Activated naive CD8-positive, alpha-beta T cell treated with anti-CD3 and anti-CD28 coated beads for 36 hours (primary cell): Measurements from ENCODE around the gene GRIN1. TPM values are rescaled to one million over a fixed set of nuclear protein-coding genes. Genes with fewer than 3 reads are reported as not detected.

Experiments
- DNase-seq: peaks from one replicate; pipeline ENCODE4 v3.0.0; 2021
- H3K27ac Mint-ChIP-seq: one replicate; pipeline ENCODE4 v1.8.0; 2022; ENCODE audit warnings: mild to moderate bottlenecking, moderate library complexity, mixed read lengths
- H3K27me3 Mint-ChIP-seq: one replicate; pipeline ENCODE4 v1.8.0; 2022; ENCODE audit warnings: mild to moderate bottlenecking, mixed read lengths
- H3K36me3 Mint-ChIP-seq: one replicate; pipeline ENCODE4 v1.8.0; 2021; ENCODE audit warnings: mild to moderate bottlenecking, mixed read lengths
- H3K4me1 Mint-ChIP-seq: one replicate; pipeline ENCODE4 v1.8.0; 2021; ENCODE audit warnings: mixed read lengths
- H3K4me3 Mint-ChIP-seq: one replicate; pipeline ENCODE4 v1.8.0; 2022; ENCODE audit warnings: mild to moderate bottlenecking, moderate library complexity, mixed read lengths
- H3K9me3 Mint-ChIP-seq: one replicate; pipeline ENCODE4 v1.8.0; 2022; ENCODE audit warnings: mixed read lengths
- total RNA-seq, 2 experiments: library from RNA; stranded (reverse); gene quantifications; one replicate each; pipeline ENCODE4 v1.2.3, GENCODE V29; 2021

GRIN1 gene
- total RNA-seq, 2 experiments from 2014 or later = not detected

GRCh38 chr9:137206602-137207001 is 67.6 kb downstream of the GRIN1 start:
- DNase-seq = no peak
- Mint-ChIP-seq H3K4me3 (peak overlapping the region; percentile 95), H3K27ac (peak overlapping the region; percentile 88), H3K36me3 (peaks cover 27% of the 10 kb centered on the region), H3K9me3 (no peaks in the 10 kb centered on the region), H3K27me3 (no peaks in the 10 kb centered on the region), H3K4me1 (peaks cover 42% of the 10 kb centered on the region)

GRCh38 chr9:137211532-137211931 is 72.6 kb downstream of the GRIN1 start:
- Mint-ChIP-seq H3K27me3 (no peaks in the 10 kb centered on the region), H3K36me3 (peaks cover 24% of the 10 kb centered on the region), H3K27ac (no peak overlapping the region), H3K4me1 (peaks cover 14% of the 10 kb centered on the region), H3K9me3 (no peaks in the 10 kb centered on the region), H3K4me3 (no peak overlapping the region)
- no peak for DNase-seq

DNA sequence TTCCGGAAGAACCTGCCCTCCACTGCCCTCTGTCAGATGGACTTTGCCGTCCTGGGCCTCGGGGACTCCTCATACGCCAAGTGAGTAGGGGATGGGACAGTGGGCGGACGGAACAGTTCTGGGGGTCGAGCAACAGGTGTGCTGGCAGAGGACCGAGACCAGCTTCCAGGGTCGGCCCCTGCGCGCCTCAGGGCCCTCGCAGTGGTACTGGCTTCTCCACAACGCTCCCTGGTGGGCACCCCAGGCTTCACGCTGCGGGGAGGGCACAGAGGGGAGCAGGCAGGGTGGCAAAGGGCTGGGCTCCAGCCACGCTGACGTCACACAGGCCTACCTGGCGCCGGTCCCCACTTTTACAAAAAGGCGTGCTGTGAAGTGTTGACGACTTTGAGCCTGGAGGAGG is 73.6 kb downstream of the GRIN1 start:
- H3K27me3 Mint-ChIP-seq = no peaks in the 10 kb centered on the region
- peaks cover 20% of the 10 kb centered on the region for H3K36me3 Mint-ChIP-seq
- no peak overlapping the region for H3K27ac Mint-ChIP-seq
- H3K9me3 Mint-ChIP-seq = no peaks in the 10 kb centered on the region
- DNase-seq = no peak
- no peak overlapping the region for H3K4me3 Mint-ChIP-seq
- peaks cover 6% of the 10 kb centered on the region for H3K4me1 Mint-ChIP-seq

DNA sequence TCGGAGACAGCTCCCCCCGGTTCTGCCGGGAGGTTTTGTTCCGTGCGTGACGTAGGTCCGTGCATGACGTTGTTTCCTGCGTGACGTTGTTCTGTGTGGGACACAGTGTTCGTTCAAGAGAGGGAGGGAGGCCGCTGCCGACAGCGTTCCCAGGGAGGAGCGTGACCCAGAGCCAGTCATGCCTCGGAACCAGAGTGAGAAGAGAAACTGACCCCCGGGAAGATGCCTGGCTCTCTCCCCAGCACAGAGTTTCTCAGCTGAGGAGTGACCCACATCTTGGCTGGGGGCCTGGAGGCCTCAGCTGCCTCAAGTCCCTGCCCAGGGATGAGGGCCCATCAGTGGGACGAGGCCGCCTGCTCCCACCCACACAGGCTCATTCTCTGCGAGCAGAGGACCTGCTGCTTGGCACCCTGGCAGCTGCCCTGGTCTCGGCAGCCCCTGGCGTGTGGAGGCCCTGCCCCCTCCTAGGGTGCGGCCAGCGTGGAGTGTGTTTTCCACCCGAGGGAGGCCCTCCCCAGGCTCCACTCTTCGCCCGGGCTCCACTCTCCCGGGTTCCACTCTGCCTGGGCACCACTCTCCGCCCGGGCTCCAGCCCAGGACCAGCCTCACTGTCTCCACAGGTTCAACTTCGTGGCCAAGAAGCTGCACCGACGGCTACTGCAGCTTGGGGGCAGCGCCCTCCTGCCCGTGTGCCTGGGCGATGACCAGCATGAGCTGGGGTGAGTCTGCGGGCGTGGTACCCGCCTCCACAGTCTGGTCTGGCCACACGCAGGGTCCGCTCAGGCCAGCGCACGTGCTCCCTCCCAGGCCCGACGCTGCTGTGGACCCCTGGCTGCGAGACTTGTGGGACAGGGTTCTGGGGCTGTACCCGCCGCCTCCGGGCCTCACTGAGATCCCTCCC is 74.5 kb downstream of the GRIN1 start:
- DNase-seq = no peak
- no peak overlapping the region for H3K27ac Mint-ChIP-seq
- peaks cover 5% of the 10 kb centered on the region for H3K4me1 Mint-ChIP-seq
- H3K9me3 Mint-ChIP-seq = no peaks in the 10 kb centered on the region
- H3K36me3 Mint-ChIP-seq = peaks cover 18% of the 10 kb centered on the region
- no peaks in the 10 kb centered on the region for H3K27me3 Mint-ChIP-seq
- no peak overlapping the region for H3K4me3 Mint-ChIP-seq

- Mint-ChIP-seq H3K27me3 (no peaks in the 10 kb centered on the region), H3K4me3 (no peak overlapping the region), H3K9me3 (no peaks in the 10 kb centered on the region), H3K27ac (no peak overlapping the region), H3K4me1 (peaks cover 2% of the 10 kb centered on the region), H3K36me3 (peaks cover 12% of the 10 kb centered on the region)
- no peak for DNase-seq
Measured at GRCh38 chr9:137214620-137215019, 75.7 kb downstream of the GRIN1 start.

- Mint-ChIP-seq H3K36me3 (peaks cover 9% of the 10 kb centered on the region), H3K4me3 (no peak overlapping the region), H3K9me3 (no peaks in the 10 kb centered on the region), H3K27ac (no peak overlapping the region), H3K27me3 (no peaks in the 10 kb centered on the region), H3K4me1 (peaks cover 2% of the 10 kb centered on the region)
- DNase-seq = no peak
Measured at GRCh38 chr9:137215196-137215986, 76.4 kb downstream of the GRIN1 start.

DNA sequence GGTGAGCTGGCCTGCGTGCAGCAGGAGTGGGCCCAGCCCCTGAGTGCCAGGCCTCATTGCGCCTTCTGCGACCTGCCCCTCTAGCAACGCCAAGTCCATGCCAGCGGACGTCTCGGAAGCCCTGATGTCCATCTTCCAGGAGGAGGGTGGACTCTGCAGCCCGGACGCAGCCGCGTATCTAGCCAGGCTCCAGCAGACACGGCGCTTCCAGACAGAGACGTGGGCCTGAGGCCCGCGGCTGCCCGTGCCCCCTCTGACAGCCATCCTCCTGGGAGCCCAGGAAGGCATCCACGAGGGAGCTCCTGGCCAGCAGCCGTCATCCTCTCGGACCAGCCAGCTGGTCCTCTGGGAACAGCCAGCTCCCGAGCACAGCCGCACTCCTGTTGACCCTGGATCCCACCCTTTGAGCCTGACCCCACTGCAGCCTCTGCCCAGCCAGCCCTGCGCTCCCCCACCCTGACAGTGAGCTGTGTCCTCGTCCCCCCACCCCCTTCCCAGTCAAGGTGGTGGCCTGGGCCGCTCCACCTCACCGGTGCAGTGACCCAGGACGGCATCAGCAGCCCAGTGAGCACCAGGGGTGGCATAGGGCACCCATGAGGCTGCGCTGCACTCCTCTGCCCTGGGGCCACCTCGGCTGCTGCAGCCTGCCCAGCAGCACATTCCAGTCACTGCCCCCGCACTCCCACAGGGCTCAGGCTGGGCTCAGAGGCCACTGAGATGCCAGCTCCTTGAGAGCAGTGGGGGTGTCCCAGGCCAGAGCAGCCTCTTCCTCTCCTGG is 77.4 kb downstream of the GRIN1 start:
- H3K27me3 Mint-ChIP-seq = no peaks in the 10 kb centered on the region
- no peak for DNase-seq
- H3K4me1 Mint-ChIP-seq = no peaks in the 10 kb centered on the region
- H3K9me3 Mint-ChIP-seq = no peaks in the 10 kb centered on the region
- H3K4me3 Mint-ChIP-seq = no peak overlapping the region
- peaks cover 4% of the 10 kb centered on the region for H3K36me3 Mint-ChIP-seq
- H3K27ac Mint-ChIP-seq = no peak overlapping the region

DNA sequence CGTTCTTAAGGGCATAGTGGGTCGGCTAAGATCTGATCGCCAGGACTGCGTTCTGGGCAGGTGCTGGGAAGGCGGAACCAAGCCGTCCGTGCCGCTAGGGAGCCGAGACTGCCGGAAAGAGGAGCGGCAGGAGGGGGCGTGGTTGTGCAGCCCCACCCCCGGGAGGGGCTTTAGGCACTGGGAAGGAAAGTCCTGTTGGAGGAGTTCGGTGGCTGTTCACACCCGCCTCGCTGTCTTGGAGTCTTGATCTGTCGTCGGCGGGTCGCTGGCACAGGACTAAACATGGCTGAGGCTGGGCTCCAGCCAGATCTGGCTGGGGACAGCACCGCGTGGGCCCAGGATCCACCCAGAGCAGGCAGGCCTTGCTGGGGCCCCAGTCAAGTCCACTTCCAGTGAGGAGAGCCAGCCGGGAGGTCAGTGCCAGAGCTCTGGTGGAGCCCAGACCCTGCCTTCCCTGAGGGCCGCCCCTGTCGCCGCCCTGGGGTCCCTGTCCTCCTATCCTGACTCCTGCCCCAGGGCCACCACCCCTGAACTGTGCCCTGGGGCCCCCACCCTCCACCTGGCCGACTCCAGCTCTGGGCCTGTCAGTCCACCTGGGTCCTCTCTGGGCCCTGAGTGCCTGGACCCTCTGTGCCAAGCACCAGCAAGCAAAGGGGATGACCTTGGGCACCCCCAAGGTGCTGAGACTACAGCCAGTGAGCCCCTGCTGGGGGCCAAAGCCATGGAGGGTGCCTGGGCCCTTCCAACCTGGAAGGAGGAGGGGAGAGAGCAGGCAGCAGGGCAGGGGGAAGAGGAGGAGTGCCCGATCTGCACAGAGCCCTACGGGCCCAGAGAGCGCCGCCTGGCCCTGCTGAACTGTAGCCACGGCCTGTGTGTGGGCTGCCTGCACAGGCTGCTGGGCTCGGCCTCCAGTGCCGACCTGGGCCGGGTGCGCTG is 78.6 kb downstream of the GRIN1 start:
- no peaks in the 10 kb centered on the region for H3K4me1 Mint-ChIP-seq
- no peak for DNase-seq
- no peak overlapping the region for H3K4me3 Mint-ChIP-seq
- peaks cover 4% of the 10 kb centered on the region for H3K36me3 Mint-ChIP-seq
- no peak overlapping the region for H3K27ac Mint-ChIP-seq
- no peaks in the 10 kb centered on the region for H3K9me3 Mint-ChIP-seq
- no peaks in the 10 kb centered on the region for H3K27me3 Mint-ChIP-seq

DNA sequence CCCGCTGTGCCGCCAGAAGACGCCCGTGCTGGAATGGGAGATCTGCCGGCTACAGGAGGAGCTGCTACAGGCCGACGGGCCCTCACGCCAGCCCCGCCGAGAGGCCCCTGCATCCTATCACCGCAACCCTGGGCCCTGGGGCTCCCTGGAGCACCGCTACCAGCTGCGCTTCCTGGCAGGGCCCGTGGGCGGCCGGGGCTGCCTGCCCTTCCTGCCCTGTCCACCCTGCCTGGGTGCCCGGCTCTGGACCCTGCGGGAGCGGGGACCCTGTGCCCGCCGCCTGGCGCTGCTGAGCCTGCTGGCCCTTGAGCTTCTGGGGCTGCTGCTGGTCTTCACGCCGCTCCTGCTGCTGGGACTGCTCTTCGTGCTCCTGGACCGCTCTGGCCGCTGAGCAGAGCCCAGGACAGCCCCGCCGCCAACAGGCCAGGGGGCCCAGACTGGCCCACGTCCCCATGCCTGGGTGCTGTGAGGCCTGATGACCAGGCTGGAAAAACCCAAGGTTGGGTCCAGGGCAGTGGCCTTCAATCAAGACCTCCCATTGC is 79.3 kb downstream of the GRIN1 start:
- H3K27me3 Mint-ChIP-seq = no peaks in the 10 kb centered on the region
- no peak overlapping the region for H3K27ac Mint-ChIP-seq
- no peaks in the 10 kb centered on the region for H3K36me3 Mint-ChIP-seq
- no peak for DNase-seq
- peaks cover 3% of the 10 kb centered on the region for H3K4me1 Mint-ChIP-seq
- no peak overlapping the region for H3K4me3 Mint-ChIP-seq
- H3K9me3 Mint-ChIP-seq = no peaks in the 10 kb centered on the region

Other genes starting within 250 kb of the GRIN1 start
- gene FBXW5, start 194.4 kb upstream of the GRIN1 start, total RNA-seq = 10 to 100 TPM; 55.6 to 59.3 TPM
- under 1 TPM in 1 of 2 experiments, not detected in 1; 0.90 TPM for gene C8G, start 193.9 kb upstream of the GRIN1 start, total RNA-seq
- gene LCN12, start 186.9 kb upstream of the GRIN1 start, total RNA-seq = 1 to 10 TPM in 1 of 2 experiments, under 1 TPM in 1; 0.84 to 1.2 TPM
- not detected for gene PTGDS, start 161.7 kb upstream of the GRIN1 start, total RNA-seq
- gene LCNL1, start 156.2 kb upstream of the GRIN1 start, total RNA-seq = not detected
- 10 to 100 TPM; 57.2 to 60.1 TPM for gene PAXX, start 146.7 kb upstream of the GRIN1 start, total RNA-seq
- not detected for gene CLIC3, start 142.6 kb upstream of the GRIN1 start, total RNA-seq
- 1 to 10 TPM; 4.2 to 4.9 TPM for gene ABCA2, start 110.9 kb upstream of the GRIN1 start, total RNA-seq
- not detected for gene FUT7, start 107.1 kb upstream of the GRIN1 start, total RNA-seq
- gene NPDC1, start 93.0 kb upstream of the GRIN1 start, total RNA-seq = 10 to 100 TPM; 13.2 to 13.5 TPM
- gene ENTPD2, start 85.1 kb upstream of the GRIN1 start, total RNA-seq = not detected
- 10 to 100 TPM; 15.2 to 15.4 TPM for gene SAPCD2, start 68.6 kb upstream of the GRIN1 start, total RNA-seq
- gene UAP1L1, start 61.6 kb upstream of the GRIN1 start, total RNA-seq = 10 to 100 TPM; 22.9 to 23.5 TPM
- 10 to 100 TPM; 24.7 to 25.1 TPM for gene MAN1B1, start 52.2 kb upstream of the GRIN1 start, total RNA-seq
- gene DPP7, start 24.4 kb upstream of the GRIN1 start, total RNA-seq = 100 to 1,000 TPM; 267 to 289 TPM
- gene LRRC26, start 30.9 kb downstream of the GRIN1 start, total RNA-seq = not detected
- gene TMEM210, start 32.9 kb downstream of the GRIN1 start, total RNA-seq = not detected
- 10 to 100 TPM; 42.6 to 48.3 TPM for gene ANAPC2, start 49.4 kb downstream of the GRIN1 start, total RNA-seq
- gene SSNA1, start 49.5 kb downstream of the GRIN1 start, total RNA-seq = 10 to 100 TPM; 78.1 to 80.1 TPM
- gene TPRN, start 61.6 kb downstream of the GRIN1 start, total RNA-seq = 1 to 10 TPM; 7.3 to 7.6 TPM
- gene TMEM203, start 66.5 kb downstream of the GRIN1 start, total RNA-seq = 10 to 100 TPM; 37.9 TPM
- gene NDOR1, start 66.5 kb downstream of the GRIN1 start, total RNA-seq = 10 to 100 TPM; 37.6 to 38.8 TPM
- 1 to 10 TPM; 6.0 to 7.1 TPM for gene RNF208, start 83.1 kb downstream of the GRIN1 start, total RNA-seq
- under 1 TPM; 0.32 to 0.49 TPM for gene CYSRT1, start 86.0 kb downstream of the GRIN1 start, total RNA-seq
- not detected for gene RNF224, start 88.3 kb downstream of the GRIN1 start, total RNA-seq
- not detected for gene SLC34A3, start 91.7 kb downstream of the GRIN1 start, total RNA-seq
- 100 to 1,000 TPM; 271 to 274 TPM for gene TUBB4B, start 102.1 kb downstream of the GRIN1 start, total RNA-seq
- not detected for gene STPG3, start 112.1 kb downstream of the GRIN1 start, total RNA-seq
- gene NELFB, start 116.2 kb downstream of the GRIN1 start, total RNA-seq = 10 to 100 TPM; 54.4 to 56.4 TPM
- 1 to 10 TPM; 3.6 to 3.9 TPM for gene TOR4A, start 138.6 kb downstream of the GRIN1 start, total RNA-seq
- 1 to 10 TPM; 5.0 to 5.3 TPM for gene NRARP, start 163.1 kb downstream of the GRIN1 start, total RNA-seq